Effector CD4-positive, alpha-beta T cell (primary cell): ENCODE data around the gene MEGF10.

ENCODE experiments used
- DNase-seq: peaks from one replicate; pipeline ENCODE4 v3.0.0-alpha.2; 2020

MEGF10 gene

GRCh38 chr5:127331890-127332649 lies 41.5 kb downstream of the MEGF10 start:
- no peak for DNase-seq

- no peak for DNase-seq
Measured at GRCh38 chr5:127333483-127333882, 42.9 kb downstream of the MEGF10 start.

DNA sequence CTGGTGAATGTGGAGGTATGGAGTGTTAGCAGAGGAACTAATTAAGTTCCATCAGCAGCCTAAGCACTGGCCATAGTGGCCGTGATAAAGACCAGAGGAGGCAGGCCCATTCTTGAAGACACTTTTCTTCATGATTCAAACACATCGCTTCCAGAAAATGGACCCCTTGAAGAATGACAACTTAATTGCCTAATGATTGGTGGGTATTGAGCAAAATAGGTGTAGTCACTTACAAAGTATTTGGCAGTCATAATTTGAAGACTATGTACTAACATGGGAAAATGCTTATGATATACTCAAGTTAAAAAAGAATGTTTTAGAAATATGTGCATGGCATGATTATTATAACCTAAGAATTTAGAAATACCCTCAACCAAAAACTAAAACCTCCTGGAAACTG lies 44.8 kb downstream of the MEGF10 start:
- no peak for DNase-seq

- no peak for DNase-seq
Measured at GRCh38 chr5:127337876-127338275, 47.3 kb downstream of the MEGF10 start.

DNA sequence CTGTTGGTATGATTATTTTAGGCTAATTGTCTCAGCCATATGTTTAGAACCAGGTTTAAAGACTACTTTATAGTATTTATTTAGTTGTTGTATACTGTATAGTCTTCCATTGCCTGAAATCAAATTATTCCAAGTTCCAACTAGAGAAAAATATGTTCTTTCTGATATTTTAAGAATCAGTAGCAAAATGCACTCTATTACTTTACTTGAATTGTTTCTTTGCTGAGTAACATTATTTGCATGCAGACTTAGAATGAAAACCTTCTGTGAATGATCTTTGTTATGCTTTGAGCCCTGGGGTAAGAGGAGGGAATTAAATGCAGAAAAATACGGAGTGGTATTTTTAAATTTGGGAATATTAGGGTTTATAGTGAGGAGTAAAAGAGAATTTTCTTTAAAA lies 47.9 kb downstream of the MEGF10 start:
- DNase-seq = no peak

DNA sequence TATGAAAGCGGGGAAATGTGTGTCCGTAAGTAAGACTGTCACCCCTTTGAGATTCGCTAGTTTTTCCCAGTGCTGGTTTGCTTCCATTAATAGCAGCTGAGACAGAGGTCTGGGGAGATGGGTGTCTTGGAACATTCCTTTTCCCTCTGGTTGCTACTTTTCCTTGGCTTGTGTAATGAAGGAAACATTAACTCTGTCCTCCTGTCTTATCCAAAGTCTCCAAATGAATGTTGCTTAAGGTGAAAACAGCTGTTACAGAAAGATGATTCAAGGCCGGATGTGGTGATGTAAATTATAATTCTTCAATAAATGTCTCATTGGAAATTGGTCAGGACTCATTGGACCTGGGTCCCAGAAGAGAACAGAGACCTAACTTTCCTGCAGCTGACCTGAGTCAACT lies 50.0 kb downstream of the MEGF10 start:
- no peak for DNase-seq

GRCh38 chr5:127342364-127342763 lies 51.8 kb downstream of the MEGF10 start:
- DNase-seq = no peak

- no peak for DNase-seq
Measured at GRCh38 chr5:127343313-127343712, 52.7 kb downstream of the MEGF10 start.

GRCh38 chr5:127343866-127344265 lies 53.3 kb downstream of the MEGF10 start:
- no peak for DNase-seq

DNA sequence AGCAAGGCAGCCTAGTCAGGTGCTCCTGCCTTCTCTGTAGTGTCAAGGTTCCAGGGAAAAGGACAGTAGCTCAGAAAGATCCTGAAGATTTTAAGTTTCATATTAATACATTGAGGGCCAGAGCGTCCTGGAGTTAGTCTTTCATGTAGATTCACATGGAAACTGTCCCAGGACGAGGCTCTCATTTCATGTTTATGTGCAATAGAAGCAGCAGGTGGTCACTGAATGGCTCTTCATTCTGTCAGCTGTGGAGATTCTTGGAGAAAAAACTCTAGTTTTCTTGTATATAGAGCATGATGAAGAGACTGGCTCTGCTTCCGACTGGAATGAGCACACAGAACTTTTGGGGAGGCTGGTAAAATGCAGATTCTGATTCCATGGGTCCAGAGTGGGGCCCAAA lies 54.3 kb downstream of the MEGF10 start:
- DNase-seq = no peak

DNA sequence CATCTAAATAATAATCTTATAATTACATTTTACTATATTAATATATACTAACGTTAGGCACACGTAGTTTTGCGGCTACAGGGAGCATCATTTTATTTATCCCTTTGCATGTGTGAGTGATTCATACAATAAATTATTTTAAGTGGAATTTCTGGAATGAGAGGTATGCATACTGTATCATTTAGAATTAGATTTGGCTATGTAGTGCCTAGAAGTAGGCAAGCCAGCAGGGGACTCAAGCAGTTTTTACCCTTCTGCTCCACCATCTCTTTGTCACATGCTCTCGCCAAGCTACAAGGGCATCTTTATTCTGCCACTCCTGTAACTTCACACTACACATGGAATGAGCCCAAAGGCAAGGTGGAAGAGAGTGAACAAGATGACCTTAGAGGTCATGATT lies 60.8 kb downstream of the MEGF10 start:
- DNase-seq = no peak

GRCh38 chr5:127352068-127352467 lies 61.5 kb downstream of the MEGF10 start:
- DNase-seq = no peak

DNA sequence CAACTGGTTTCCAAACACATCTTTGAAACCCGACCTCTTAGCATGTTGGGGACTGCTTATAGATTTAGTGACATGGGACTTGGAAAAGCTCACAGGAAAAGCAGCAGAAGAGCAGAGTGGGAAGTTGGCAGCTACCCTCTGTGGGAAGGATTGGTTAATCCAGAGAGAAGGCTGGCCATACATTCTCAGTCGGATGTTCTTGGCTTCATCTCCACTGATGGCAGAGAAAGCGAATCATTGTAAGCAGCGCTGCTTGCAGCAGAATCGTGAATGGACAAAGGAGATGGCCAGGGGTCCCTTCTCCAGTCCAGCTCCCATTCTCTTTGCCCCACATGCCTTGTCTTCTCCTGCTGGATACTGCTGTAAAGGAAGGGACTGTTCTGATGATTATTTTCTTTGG lies 62.7 kb downstream of the MEGF10 start:
- DNase-seq = no peak

- DNase-seq = no peak
Measured at GRCh38 chr5:127353796-127354195, 63.2 kb downstream of the MEGF10 start.

- DNase-seq = no peak
Measured at GRCh38 chr5:127355337-127355736, 64.7 kb downstream of the MEGF10 start.

DNA sequence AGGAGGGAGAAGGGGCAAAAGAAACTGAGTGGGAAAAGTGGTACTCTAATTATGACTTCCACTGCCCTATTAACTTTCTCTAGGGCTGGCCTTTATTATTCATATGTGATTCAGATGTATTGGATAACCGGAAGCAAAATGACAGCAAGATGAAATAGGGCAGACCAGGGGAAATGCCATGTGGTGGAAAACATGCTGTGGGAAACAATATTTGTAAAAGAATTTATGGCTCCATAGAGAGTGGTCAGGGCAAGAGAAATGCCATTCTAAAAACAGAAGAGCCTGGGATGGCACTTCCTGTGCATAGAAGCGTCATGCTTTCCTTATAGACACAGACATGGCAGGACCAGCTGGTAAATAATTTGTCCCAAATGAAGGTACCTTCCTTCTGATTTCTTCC lies 67.7 kb downstream of the MEGF10 start:
- DNase-seq = no peak

- no peak for DNase-seq
Measured at GRCh38 chr5:127358740-127359139, 68.1 kb downstream of the MEGF10 start.

GRCh38 chr5:127359502-127359901 lies 68.9 kb downstream of the MEGF10 start:
- no peak for DNase-seq

DNA sequence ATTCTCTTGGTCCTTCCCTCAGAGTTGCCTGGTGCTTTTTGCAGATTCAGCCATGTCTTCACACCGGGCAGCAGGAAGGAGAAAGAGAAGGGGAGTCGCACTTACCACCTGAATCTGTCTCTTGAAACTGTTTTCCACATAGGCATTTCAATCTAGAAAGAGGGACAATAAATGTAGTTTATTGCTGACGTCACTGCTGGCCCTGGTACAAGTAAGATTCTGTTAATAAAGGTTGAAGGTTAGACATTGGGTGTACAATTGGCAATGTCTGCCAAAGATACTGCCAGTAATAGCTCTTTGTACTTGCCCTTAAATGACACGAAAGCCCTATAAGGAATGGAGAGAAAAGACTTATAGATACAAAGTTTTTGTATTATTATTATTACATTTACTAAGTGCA lies 72.8 kb downstream of the MEGF10 start:
- DNase-seq = no peak

GRCh38 chr5:127367029-127367428 lies 76.4 kb downstream of the MEGF10 start:
- DNase-seq = no peak

GRCh38 chr5:127367946-127368465 lies 77.4 kb downstream of the MEGF10 start:
- no peak for DNase-seq

DNA sequence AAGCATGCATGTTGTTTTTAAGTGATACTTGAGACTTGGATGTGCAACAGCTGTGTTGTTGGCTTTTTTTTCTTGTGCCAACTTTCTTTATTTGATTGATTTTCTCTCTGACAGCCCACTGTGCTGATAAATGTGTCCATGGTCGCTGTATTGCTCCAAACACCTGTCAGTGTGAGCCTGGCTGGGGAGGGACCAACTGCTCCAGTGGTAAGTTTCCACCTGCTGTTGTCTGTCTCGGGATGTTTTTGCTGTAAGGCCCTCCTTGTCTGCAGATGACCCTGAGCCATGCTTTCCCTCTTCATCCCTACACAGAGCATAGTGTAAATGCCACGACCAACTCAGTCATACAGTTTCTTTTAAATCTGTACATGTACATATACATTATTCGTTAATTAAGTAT lies 79.2 kb downstream of the MEGF10 start:
- DNase-seq = no peak

- DNase-seq = no peak
Measured at GRCh38 chr5:127370631-127371030, 80.0 kb downstream of the MEGF10 start.

DNA sequence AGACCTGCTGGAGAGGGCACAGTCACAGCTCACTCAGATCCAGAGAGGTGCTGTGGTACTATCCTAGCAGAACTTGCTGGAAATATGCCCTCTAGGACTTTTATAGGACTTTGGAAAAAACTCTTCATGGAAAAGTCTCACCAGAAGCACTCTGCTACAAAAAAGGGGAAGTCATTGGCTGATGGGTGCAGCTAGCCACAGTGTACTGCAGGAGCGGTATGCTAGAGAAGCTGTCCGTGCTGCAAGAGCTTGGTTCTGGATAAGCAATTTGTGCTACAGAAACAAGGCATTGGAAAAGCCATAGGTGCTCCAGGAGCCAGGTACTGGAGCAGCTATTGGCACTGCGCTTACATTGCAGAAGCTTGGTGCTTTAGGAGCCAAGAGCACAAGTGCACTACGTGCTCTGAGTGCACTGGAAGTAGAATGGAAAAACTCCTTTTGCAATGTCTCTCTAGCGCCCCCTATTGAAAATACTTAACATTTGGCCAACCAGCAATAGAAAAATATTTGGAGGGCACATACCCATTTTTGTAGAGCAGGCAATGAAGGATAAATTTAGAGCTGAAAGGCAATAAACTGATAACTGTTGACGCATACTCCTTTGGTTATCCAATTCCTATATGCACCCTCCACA lies 83.4 kb downstream of the MEGF10 start:
- DNase-seq = no peak

DNA sequence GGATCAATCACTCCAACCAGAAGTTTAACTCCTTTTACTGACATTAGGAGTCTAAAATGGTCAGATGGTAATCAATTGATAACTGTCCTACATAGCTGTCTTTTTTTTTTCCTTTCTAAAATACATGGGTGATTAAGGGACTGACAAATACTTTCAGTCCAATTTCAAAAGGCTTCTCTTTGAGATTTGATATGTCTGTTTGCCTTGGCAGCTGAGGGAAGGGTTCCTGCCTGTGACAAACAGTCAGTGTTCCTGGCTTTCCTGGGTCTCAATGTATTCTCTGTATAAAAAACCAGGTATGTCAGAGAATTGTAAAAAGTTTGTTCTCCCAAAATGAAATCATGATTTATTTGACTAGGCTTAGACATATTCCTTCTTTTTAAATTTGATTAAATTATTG lies 84.5 kb downstream of the MEGF10 start:
- no peak for DNase-seq
